Central memory CD8-positive, alpha-beta T cell (primary cell): ENCODE measurements around the gene HOXB13.
A peak's percentile ranks its signal among the peaks of the same experiment; 100 is the strongest.

Experiments used
- ATAC-seq: fragments of 150-1000 bp; cut with Tn5 transposase; replicated peaks from 2 replicates; pipeline ENCODE4 v1.10.0; 2022; ENCODE audit warnings: mild to moderate bottlenecking, moderate FRiP score, moderate number of reproducible peaks; ENCODE audit not compliant: poor library complexity, severe bottlenecking; ENCODE audit errors: extremely low read depth
- DNase-seq, 2 donors: peaks; one replicate each; pipeline ENCODE4 v3.0.0; 2021; ENCODE audit warnings: low spot score in 2 of 2
- H3K27ac Mint-ChIP-seq: one replicate; pipeline ENCODE4 v1.8.0; 2022; ENCODE audit warnings: low read depth, mild to moderate bottlenecking, moderate library complexity, mixed read lengths
- H3K27me3 Mint-ChIP-seq: one replicate; pipeline ENCODE4 v1.8.0; 2022; ENCODE audit warnings: mixed read lengths
- H3K36me3 Mint-ChIP-seq: one replicate; pipeline ENCODE4 v1.8.0; 2022; ENCODE audit warnings: mild to moderate bottlenecking, moderate library complexity, mixed read lengths; ENCODE audit not compliant: insufficient read depth
- H3K4me1 Mint-ChIP-seq: one replicate; pipeline ENCODE4 v1.8.0; 2022; ENCODE audit warnings: mixed read lengths
- H3K4me3 Mint-ChIP-seq: one replicate; pipeline ENCODE4 v1.8.0; 2022; ENCODE audit warnings: mild to moderate bottlenecking, moderate library complexity, mixed read lengths
- H3K9me3 Mint-ChIP-seq: one replicate; pipeline ENCODE4 v1.8.0; 2022; ENCODE audit warnings: mixed read lengths

HOXB13 gene

DNA sequence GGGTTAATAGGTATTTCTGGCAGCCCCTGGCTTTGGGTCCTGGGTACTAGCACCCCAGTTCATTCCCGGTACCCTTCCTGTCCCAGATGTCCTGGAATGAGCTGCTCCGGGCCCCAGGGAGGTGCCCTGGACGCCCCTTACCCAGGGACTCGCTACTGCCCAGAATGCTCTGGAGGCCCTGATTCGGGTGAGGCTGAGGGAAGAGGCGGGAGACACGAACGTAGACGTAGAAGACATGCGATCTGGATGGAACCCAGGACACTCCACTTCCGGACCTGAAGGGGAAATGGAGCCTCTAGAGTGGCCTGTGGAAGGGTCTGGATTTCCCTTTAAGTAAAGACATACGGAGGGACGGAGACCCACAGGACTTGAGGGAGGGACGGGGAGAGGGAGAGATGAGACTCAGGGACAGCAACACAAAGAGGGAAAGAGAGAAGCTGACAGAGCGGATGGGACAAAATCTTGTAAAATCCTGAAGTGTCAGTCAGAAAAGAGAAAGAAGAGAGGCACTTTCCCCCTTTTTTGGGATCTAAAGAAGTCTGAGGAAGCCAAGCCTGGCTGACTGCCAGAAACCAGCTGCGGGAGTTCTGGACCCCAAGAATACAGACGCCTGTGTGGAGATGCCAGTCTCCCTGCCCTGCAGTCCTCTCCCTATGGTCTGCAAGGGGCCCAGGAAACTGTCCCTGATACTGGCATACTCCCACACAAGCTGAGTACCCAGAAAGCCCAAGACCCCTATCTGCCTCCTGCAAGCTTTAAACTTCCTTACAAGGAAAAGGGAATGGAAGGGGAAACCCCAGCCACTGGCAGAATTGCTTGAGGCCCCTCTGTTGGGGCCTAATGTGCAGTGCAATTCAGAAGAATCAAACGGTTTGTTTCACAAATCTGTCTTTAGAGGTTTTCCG, 1.0 kb upstream of the HOXB13 start:
- Mint-ChIP-seq H3K27ac (peak overlapping the region; percentile 87), H3K4me3 (peak overlapping the region; percentile 75)

GRCh38 chr17:48727415-48728175, 955 bp downstream of the HOXB13 start:
- Mint-ChIP-seq H3K4me3 (peak overlapping the region; percentile 75), H3K4me1 (peaks cover 39% of the 10 kb centered on the region)

More for the DNA sequence above, 1.0 kb upstream of the HOXB13 start:
- ATAC-seq, result no peak
- no peak for DNase-seq
- Mint-ChIP-seq H3K36me3 (peaks cover 21% of the 10 kb centered on the region), H3K9me3 (no peaks in the 10 kb centered on the region), H3K27me3 (peaks cover 100% of the 10 kb centered on the region), H3K4me1 (peaks cover 38% of the 10 kb centered on the region)

DNA sequence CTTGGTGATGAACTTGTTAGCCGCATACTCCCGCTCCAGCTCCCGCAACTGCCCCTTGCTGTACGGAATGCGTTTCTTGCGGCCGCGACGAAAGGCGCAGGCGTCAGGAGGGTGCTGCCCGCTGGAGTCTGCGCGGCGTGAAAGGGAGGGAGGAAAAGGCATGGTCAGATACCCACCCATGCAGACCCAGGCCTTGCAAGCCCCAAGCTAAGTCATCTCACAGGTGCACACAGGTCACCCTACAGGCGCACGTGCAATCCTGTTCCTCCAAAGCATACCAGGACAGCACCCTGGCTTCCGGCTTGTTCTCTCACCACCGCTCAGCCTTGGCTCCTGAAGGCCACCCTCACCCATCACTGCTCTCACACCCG, 1.6 kb downstream of the HOXB13 start:
- Mint-ChIP-seq H3K4me3 (no peak overlapping the region), H3K36me3 (peaks cover 28% of the 10 kb centered on the region), H3K4me1 (peaks cover 37% of the 10 kb centered on the region), H3K27ac (no peak overlapping the region), H3K27me3 (peaks cover 100% of the 10 kb centered on the region), H3K9me3 (no peaks in the 10 kb centered on the region)
- ATAC-seq (no peak), DNase-seq (no peak)

More at GRCh38 chr17:48727415-48728175, 955 bp downstream of the HOXB13 start:
- peaks cover 28% of the 10 kb centered on the region for H3K36me3 Mint-ChIP-seq
- H3K9me3 Mint-ChIP-seq, result no peaks in the 10 kb centered on the region
- peak overlapping the region; percentile 87 for H3K27ac Mint-ChIP-seq
- H3K27me3 Mint-ChIP-seq, result peaks cover 100% of the 10 kb centered on the region
- no peak for ATAC-seq
- DNase-seq, result no peak

- Mint-ChIP-seq H3K36me3 (peaks cover 28% of the 10 kb centered on the region), H3K9me3 (no peaks in the 10 kb centered on the region), H3K4me3 (no peak overlapping the region), H3K27ac (no peak overlapping the region), H3K4me1 (peaks cover 37% of the 10 kb centered on the region), H3K27me3 (peaks cover 100% of the 10 kb centered on the region)
- no peak for DNase-seq
- no peak for ATAC-seq
Measured at GRCh38 chr17:48726114-48726915, 2.2 kb downstream of the HOXB13 start.

DNA sequence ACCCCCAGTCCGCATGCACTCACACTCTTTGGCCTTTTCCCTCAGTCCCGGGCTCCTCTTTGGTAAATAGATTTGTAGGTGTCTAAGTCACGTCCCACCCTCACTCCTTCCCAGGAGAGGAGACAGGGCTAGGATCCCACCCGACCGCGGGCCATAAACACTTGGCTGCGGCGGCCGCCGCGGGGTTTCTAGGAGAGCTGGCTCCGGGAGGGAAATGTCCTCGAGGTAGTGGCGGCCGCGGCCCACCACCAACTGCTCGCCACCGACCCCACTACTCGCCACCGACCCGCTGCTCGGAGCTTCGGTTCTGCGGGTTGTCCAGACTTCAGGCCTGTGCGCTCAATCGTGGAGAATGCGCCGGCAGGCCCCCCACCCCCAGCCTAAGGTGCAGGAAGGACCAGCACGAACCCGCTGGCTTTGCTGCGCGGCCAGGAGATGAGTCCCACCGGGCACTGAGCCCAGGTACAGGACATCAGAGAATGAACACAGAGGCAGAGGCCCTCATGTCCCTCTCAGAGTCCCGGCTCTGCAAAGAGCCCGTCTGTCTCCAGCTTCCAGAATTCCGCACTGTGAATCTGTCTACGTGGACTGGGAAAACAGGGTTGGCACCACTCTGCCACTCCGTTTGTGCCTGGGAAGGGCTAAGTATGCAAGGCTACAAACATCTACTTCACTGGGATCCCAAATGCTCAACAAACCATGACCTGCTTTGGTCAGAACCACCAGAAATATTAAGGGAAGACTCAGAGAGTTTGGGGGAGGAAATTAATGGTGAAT, 3.1 kb downstream of the HOXB13 start:
- H3K27me3 Mint-ChIP-seq, result peaks cover 100% of the 10 kb centered on the region
- no peaks in the 10 kb centered on the region for H3K9me3 Mint-ChIP-seq
- H3K27ac Mint-ChIP-seq, result no peak overlapping the region
- peaks cover 33% of the 10 kb centered on the region for H3K36me3 Mint-ChIP-seq
- peaks cover 37% of the 10 kb centered on the region for H3K4me1 Mint-ChIP-seq
- no peak for ATAC-seq
- DNase-seq, result no peak
- peak overlapping the region; percentile 57 for H3K4me3 Mint-ChIP-seq

DNA sequence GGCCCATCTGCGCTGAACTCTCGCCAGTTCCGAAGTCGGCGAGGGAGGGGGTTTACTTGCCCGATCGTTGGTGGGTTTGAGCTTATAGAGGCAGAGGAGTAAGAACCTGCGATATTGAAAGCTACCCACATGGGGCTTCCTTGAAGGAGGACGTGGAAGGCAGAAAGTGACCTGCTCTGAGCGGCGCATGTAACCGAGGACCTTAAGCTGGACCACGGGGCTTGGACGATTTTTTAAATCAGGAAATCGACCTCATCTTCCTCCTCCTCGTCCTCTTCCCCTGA, 3.6 kb downstream of the HOXB13 start:
- Mint-ChIP-seq H3K27ac (no peak overlapping the region), H3K4me1 (peaks cover 37% of the 10 kb centered on the region), H3K4me3 (peak overlapping the region; percentile 57), H3K36me3 (peaks cover 35% of the 10 kb centered on the region), H3K27me3 (peaks cover 100% of the 10 kb centered on the region), H3K9me3 (no peaks in the 10 kb centered on the region)
- DNase-seq (no peak), ATAC-seq (no peak)

GRCh38 chr17:48724251-48725003, 4.1 kb downstream of the HOXB13 start:
- peaks cover 39% of the 10 kb centered on the region for H3K36me3 Mint-ChIP-seq
- no peak overlapping the region for H3K27ac Mint-ChIP-seq
- peak overlapping the region; percentile 57 for H3K4me3 Mint-ChIP-seq
- ATAC-seq (peak; percentile 63), DNase-seq (peak; percentile 51 to 58)
- no peaks in the 10 kb centered on the region for H3K9me3 Mint-ChIP-seq
- peaks cover 37% of the 10 kb centered on the region for H3K4me1 Mint-ChIP-seq
- peaks cover 100% of the 10 kb centered on the region for H3K27me3 Mint-ChIP-seq

DNA sequence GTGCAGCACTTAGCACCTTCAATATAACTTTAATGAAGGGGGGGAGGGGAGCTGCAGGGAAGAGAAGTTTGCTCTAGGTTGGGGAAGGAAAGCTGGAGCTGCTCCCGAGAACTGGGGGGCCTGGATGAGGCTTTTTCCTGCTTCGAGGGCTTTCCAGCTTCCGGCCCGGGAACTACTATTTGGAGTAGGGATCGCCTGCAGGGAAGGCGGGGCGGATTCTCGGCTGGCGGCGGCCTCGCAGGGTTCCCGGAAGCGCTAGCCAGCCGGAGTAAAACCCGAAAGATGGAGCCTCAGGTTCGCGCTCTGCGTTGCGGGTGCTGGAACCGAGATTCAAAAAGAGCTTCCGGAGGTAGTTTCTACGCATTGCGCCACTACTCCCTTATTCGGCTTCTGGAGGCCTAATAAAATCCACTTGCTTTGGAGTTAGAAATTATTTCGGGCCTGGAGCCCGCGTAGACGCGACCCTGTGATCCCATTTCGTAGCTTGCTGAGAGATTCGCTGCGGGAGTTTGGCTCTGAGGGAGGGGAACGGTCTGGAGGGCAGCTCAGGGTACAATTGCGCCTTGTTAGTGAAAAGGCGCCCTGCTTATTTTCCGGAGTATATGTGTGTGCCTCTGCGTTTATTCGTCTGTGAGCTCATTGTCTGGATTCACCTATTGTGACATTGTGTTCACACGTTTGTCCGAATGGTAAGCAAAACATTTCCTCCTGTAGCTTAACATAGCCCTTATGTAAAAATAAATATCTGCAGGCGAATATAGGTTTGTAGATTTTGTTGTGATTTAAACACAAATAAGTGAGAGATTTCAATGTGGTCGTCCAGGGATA, 4.9 kb downstream of the HOXB13 start:
- Mint-ChIP-seq H3K4me1 (peaks cover 34% of the 10 kb centered on the region), H3K9me3 (no peaks in the 10 kb centered on the region), H3K27me3 (peaks cover 100% of the 10 kb centered on the region), H3K27ac (no peak overlapping the region), H3K4me3 (peak overlapping the region; percentile 57), H3K36me3 (peaks cover 33% of the 10 kb centered on the region)
- no peak for DNase-seq
- ATAC-seq, result peak; percentile 22

GRCh38 chr17:48722915-48723422, 5.6 kb downstream of the HOXB13 start, which contains the start of gene PRAC2:
PRAC2 (plus strand) TSS chr17:48723185; CDS start chr17:48724411, 1,226 bp downstream.
- Mint-ChIP-seq H3K36me3 (peaks cover 32% of the 10 kb centered on the region), H3K27ac (no peak within 1 kb of the TSS), H3K9me3 (no peaks in the 10 kb centered on the region), H3K27me3 (peaks cover 100% of the 10 kb centered on the region), H3K4me1 (peaks cover 32% of the 10 kb centered on the region), H3K4me3 (peak within 1 kb of the TSS; percentile 57)
- ATAC-seq (no peak), DNase-seq (no peak)

- no peak within 1 kb of the TSS for H3K27ac Mint-ChIP-seq
- H3K4me1 Mint-ChIP-seq, result peaks cover 29% of the 10 kb centered on the region
Measured at GRCh38 chr17:48722201-48722907, 6.2 kb downstream of the HOXB13 start, which contains the start of gene PRAC1. PRAC1 (minus strand) TSS chr17:48722518; CDS start chr17:48722392, 126 bp downstream.

More at GRCh38 chr17:48722201-48722907, 6.2 kb downstream of the HOXB13 start, which contains the start of gene PRAC1:
- no peak for ATAC-seq
- no peak for DNase-seq
- Mint-ChIP-seq H3K36me3 (peaks cover 35% of the 10 kb centered on the region), H3K4me3 (peak within 1 kb of the TSS; percentile 57), H3K27me3 (peaks cover 100% of the 10 kb centered on the region), H3K9me3 (no peaks in the 10 kb centered on the region)
